Endometrium (tissue), 2 donors: ENCODE data around the gene RBM28.

Experiments used
- FAIRE-seq: peaks from 2 replicates; lab custom pipeline; 2012; peaks lifted over from hg19 to GRCh38; lab: Jason Lieb, UNC
- donor health status: control.
- donor health status: control.

RBM28 gene

DNA sequence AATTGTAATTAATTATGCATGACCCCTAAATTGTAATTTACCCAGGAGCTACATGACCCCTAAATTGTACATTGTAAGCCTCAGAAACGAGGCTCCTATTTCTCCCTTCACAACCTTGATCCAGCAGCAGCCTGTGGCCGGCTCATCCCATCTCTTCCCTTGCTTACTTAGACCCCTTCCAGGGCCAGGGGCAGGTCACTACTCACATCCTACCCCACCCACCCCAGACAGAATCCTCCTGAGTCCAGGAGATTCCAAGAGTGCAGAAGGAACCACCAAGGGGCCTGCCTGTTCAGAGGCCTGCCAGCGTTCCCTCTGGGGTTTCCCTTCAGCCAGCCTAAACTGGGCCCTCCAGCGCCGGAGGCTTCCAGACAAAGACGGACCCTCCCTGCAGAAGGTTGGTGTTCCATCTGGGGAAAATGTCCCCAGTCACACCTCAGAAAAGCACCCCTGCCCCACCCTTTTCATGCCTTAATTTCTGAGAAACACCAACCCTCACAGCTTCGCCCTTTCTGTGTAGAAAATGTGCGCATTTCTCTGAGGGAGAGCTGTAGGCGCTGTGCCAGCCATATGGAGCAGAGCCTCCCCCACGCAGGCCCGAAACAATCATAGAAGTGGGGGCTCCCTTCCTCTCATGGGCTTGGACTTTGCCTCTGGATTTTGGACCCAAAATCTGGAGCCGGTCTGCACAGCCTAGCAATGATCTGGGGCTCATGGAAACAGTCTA is 83.5 kb downstream of the RBM28 start:
- no peak for FAIRE-seq

DNA sequence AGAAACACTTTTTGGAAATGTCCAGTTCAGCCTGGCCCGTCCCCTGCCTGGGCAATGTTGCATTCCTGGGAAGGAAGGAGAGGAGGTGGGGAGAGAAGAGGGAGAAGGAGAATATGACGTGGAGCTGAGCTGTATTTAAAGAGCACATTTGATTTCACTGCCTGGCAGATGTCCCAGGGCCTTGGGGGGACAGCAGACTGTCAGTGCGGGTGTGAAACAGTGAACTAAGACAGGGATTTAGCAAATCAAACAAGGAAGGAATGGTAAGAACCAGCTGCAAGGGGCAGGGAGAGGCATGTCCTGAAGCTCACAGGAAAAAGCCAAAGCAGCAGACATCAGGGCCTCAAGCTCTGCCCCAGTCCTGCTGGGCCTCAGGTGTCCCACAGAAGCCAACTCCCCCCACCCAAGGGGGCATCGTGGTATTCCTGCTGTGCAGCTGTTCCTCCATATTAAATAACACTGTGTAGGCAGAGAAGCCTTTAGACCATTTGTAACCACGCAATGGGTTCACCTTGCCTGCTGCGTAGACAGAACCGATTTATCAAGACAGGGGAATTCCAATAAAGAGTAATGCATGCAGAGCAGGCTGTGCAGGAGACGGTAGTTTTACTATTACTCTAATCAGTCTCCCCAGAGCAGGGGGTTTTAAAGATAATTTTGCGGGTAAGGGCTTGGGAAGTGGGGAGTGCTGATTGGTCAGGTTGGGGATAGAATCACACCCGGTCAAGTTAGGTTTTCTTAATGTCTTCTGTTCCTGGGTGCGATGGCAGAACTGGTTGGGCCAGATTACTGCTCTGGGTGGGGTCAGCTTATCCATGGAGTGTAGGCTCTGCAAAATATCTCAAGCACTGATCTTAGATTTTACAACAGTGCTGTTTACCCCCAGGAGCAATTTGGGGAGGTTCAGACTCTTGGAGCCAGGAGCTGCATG is 84.3 kb downstream of the RBM28 start:
- no peak for FAIRE-seq

DNA sequence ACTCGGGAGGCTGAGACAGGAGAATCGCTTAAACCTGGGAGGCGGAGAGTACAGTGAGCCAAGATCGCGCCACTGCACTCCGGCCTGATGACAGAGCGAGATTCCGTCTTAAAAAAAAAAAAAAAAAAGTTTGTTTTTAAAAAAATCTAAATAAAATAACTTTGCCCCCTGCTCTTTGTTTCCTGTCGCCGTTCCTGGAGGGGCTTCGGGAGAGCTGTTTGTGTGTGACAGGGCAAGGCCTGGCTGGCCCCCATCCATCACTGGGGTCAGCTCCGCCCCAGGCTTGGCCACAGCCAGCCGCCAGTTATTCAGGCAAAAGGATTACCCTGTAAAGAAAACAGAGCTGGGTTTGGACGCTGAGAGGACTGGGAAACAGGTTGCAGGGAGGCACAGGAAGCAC is 86.2 kb downstream of the RBM28 start:
- FAIRE-seq = no peak

DNA sequence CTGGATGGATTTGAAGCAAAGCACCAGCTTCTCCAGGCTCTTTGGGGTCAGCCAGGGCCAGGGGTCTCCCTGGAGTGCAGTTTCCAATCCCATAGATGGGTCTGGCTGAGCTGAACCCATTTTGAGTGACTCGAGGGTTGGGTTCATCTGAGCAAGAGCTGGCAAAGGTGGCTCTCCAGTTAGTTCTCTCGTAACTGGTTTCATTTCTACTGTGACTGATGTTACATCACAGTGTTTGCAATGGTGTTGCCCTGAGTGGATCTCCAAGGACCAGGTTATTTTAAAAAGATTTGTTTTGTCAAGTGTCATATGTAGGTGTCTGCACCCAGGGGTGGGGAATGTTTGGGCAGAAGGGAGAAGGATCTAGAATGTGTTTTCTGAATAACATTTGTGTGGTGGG is 88.4 kb downstream of the RBM28 start:
- FAIRE-seq = no peak

DNA sequence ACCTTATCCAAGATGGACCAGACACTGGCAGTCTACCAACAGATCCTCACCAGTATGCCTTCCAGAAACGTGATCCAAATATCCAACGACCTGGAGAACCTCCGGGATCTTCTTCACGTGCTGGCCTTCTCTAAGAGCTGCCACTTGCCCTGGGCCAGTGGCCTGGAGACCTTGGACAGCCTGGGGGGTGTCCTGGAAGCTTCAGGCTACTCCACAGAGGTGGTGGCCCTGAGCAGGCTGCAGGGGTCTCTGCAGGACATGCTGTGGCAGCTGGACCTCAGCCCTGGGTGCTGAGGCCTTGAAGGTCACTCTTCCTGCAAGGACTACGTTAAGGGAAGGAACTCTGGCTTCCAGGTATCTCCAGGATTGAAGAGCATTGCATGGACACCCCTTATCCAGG is 89.2 kb downstream of the RBM28 start:
- FAIRE-seq = no peak

DNA sequence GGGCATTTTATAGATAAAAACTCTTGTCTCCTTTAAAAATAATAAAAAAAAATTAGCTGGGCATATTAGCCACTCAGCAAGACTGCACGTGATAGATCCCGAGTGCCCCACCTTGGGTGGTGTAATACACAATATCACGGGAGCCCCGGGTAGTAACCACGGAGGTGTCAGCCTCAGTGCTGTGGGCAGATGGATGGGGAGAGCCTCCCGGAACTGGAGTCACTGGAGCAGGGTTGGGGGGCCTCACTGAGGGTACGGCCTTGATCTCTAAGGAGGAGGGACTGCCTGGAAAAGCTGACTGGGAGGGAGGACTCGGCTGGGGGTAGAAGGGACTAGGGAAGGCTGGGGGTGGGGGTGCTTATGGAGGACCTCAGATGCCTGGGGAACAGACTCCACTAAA is 90.0 kb downstream of the RBM28 start:
- no peak for FAIRE-seq

DNA sequence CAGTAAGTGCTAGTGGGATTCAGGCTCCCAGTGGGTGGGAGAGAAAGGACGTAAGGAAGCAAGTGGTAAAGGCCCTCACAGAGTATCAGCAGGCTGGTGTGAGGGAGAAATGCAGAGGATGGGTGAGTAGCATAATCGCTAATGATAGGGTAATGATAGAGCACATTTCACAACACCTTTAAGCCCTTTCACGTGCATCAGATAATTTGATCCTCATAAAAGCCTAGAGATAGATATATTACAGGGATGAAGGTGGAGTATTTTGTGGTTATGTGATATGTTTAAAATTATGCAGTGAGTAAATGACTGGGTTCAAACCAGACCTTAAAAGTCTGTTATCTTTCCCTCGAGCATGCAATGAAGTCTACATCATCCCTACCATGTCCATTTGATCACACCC is 92.4 kb downstream of the RBM28 start:
- FAIRE-seq = no peak
